ENCODE data around the gene TTC23.

Gene TTC23, protein sequence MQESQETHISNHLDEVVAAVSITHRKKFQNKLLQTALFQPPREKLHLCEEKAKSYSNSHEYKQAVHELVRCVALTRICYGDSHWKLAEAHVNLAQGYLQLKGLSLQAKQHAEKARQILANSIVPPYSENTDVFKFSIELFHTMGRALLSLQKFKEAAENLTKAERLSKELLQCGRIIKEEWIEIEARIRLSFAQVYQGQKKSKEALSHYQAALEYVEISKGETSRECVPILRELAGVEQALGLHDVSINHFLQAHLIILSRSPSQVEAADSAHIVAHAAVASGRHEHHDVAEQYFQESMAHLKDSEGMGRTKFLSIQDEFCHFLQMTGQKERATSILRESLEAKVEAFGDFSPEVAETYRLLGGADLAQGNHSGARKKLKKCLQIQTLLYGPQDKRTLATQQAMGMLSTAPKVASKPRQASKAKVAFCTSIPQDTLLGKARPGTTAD

GRCh38 chr15:99249270-99249841, at the start of gene TTC23:
TSS of gene TTC23 (minus strand) at chr15:99249581. CDS start at chr15:99228712, 20,869 bp downstream.
- DNase-seq: no peak

DNA sequence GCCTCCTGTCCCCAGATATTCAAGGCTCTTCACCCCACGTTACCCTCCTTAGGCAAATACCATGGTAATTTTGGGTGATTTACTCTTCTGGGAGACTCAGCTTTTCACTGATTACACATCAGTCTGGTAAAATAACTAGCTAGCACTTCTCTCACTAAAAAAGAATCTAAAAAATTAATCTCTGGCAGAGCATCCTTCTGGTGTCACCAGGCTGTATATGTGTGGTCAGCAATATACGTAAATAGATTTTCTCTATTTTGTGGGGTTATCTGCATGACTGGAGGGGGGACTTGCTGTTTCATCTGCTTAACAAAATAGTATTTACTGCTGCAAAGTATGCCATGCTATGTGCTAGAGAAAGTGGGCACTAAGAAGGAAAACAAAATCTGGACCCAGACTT, 47.0 kb upstream of the TTC23 start:
- no peak for DNase-seq

DNA sequence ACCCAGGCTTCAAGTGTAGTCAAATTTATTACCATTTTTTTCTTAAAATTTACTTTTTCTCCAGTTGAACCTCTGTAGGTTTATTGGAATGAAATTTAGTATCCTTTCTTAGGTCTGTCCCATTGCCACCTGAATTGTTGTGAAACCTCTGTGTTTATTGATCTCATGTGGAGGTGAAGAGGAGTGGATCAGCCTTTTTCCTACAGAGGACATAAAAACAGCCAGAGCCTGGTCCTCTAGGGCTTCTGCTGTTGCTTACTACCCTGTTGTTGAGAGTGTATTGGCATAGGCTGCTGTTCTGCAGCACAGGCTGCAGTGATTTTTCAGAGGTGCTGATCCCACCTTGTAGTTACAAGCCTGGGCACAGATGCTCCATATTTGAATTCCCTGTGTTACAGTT, 46.5 kb upstream of the TTC23 start:
- no peak for DNase-seq

- no peak for DNase-seq
These were observed 42.3 kb upstream of the TTC23 start for GRCh38 chr15:99291643-99292042.

DNA sequence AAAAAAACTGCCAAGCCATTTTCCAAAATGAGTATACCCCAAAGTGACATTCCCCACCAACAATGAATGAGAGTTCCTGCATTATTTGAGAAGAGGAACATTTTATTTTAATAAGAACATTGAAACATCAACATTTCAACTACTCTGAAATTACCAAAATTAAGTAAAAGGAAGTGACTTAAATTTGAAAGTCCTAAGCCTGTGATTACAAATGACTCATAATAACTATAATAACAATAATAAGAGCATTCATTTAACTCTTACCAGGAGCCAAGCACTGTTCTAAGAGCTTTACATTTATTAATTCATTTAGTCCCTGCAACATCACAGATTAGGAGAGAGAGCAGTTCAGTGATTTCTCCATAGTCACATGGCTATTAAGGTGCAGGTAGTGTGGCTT, 34.3 kb upstream of the TTC23 start:
- DNase-seq: no peak

- DNase-seq: no peak
These were observed 33.2 kb upstream of the TTC23 start for GRCh38 chr15:99282586-99282985.

- DNase-seq: no peak
These were observed 32.7 kb upstream of the TTC23 start for GRCh38 chr15:99282121-99282520.

GRCh38 chr15:99279827-99280226, 30.4 kb upstream of the TTC23 start:
- peak; percentile 5 to 19 for DNase-seq

- DNase-seq: no peak
These were observed 29.9 kb upstream of the TTC23 start for GRCh38 chr15:99279290-99279689.

DNA sequence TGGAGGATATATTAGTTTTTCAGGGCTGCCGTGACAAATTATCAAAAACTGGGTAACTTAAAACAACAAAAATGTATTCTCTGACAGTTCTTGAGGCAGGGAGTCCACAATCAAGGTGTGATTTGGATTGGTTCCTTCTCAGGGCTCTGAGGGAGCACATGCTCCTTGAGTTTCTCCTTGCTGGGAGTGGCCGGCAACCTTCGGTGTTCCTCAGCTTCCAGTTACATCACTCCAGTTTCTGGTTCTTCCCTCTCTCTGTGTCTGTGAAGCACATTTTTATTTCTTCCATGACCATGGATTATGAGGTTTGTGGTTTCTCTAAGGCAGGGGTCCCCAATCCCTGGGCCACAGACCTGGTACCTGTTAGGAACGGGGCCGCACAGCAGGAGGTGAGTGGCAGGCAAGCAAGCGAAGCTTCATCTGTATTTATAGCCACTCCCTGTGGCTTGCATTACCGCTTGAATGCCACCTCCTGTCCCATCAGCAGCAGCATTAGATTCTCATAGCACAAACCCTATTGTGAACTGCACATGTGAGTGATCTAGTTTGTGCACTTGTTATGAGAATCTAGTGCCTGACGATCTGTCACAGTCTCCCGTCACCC, 26.2 kb upstream of the TTC23 start:
- DNase-seq: no peak

DNA sequence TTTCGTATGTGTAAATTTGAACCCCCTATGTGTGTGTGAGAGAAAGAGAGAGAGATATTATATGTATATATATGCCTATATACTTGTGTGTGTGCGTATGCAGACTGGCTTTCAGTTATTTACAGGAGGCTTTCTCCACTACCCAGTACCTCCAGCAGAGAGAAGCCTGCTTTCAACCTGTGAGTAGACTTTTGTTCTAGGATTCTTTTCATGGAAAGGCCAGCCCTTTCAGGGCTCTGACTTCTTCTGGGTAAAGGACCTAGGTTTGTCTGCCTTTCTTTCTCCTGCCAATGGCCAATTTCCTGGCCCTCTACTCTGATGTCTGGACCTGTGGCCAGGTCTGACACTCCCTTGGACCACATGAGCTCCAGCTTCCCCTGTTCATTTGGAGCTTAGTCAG, 25.7 kb upstream of the TTC23 start:
- DNase-seq: no peak

DNA sequence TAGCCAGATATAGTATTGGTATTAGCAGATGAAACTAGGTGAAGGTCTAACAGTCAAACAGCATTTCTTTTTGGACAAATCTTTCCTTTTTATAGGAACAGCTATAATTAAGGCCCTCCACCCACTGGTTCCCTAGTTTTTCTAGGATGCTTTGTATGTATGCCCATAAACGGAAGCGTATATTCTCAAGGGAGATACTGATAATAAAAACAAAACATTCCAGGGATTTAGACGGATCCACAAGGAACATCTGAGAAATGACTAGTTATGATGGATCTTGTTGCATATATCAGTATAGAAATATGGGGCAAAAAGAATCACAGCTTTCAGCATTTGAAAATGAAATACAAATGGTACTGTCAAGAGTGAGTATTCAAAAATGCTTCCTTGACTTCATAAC, 24.4 kb upstream of the TTC23 start:
- no peak for DNase-seq

- DNase-seq: no peak
These were observed 19.1 kb upstream of the TTC23 start for GRCh38 chr15:99268431-99268830.

DNA sequence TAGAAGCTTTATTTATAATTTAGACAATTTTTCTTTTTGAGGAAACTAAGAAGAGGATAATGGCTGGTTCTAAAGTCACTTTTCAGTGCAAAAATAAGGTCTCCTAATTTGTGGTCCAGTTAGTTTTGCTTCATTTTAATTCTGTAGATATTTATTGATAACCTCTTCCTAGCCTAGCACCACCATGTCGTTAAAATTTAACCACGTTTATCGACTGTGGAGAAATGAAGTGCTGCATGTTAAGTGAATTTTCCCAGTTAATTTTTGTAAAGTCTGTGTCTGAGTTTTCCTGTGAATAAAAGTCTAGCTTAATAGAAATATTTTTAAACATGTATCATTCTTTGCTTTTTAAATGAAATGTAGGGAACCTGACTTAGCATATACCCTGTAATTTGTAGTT, 18.6 kb upstream of the TTC23 start:
- DNase-seq: no peak

GRCh38 chr15:99265541-99266070, 16.2 kb upstream of the TTC23 start:
- DNase-seq: no peak

- no peak for DNase-seq
These were observed 14.7 kb upstream of the TTC23 start for GRCh38 chr15:99264125-99264524.

DNA sequence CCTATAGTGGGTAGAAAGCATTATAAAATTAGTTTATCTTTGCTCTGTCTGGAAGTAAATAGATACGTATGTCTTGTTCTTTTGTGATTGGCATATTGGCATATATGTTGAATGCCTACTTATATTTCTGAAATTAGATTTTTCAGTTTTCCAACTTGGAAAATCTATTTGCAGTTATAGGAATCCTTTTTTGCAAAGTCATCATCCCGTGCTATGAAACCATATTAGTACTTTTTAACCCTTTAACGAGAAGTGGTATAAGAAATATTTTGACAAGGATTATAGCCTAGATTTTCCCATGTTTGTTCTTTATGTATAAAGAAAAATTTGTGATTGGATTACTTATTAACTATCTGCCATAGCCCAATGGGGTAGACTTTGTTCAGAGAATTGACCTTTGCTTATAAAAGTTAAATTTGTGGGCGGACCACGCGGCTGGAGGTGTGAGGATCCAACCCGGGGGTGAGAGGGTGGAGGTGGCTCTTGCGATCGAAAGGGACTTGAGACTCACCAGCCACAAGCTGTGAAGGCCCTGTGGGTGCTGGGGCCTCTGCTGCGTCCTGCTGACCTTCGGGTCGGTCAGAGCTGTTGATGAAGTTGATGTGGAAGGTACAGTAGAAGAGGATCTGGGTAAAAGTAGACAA, 7.8 kb upstream of the TTC23 start:
- DNase-seq: no peak

GRCh38 chr15:99253381-99254090, 4.2 kb upstream of the TTC23 start:
- peak; percentile 19 to 41 for DNase-seq

DNA sequence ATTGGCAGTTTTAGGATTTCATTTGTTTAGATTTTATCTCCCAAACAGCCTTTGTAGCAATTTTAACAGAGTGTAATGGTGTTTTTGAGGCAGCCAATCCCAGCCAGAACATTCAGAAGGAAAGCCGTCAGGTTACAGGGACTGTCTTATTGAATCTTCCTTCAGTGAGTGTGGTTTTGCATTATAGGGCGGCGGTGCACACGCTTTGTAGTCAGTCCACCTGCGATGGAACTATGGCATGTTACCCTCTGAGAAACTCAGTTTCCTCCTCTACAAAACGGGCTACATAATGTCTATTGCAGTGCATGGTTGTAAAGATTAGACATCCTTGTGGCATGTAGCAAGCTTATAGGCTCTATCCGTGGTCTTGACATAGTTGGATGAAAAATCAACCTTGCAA, 2.9 kb upstream of the TTC23 start:
- DNase-seq: no peak

- DNase-seq: peak; percentile 95 to 96
These were observed 1.8 kb upstream of the TTC23 start, which contains the start of gene LRRC28 for GRCh38 chr15:99250857-99251841. TSS of gene LRRC28 (plus strand) at chr15:99251481. CDS start at chr15:99255958, 4,477 bp downstream.

- no peak for DNase-seq
These were observed 1.1 kb upstream of the TTC23 start for GRCh38 chr15:99250494-99250856.
